Measurements from ENCODE around the gene RYR3.

Gene RYR3

GRCh38 chr15:33639456-33639855, 328.7 kb downstream of the RYR3 start:
- DNase-seq (ENCODE audit: low read depth in 1 of 2, low spot score in 1 of 2): no peak
- no peak for TF ChIP-seq JUND (IDR thresholded peaks at IDR 0.05; ENCODE audit: low read depth)
- in situ Hi-C loops (cut with HindIII; ENCODE audit: low pct_unique_long_range_greater_than_20kb, low sequenced_read_pairs): no loop called here

DNA sequence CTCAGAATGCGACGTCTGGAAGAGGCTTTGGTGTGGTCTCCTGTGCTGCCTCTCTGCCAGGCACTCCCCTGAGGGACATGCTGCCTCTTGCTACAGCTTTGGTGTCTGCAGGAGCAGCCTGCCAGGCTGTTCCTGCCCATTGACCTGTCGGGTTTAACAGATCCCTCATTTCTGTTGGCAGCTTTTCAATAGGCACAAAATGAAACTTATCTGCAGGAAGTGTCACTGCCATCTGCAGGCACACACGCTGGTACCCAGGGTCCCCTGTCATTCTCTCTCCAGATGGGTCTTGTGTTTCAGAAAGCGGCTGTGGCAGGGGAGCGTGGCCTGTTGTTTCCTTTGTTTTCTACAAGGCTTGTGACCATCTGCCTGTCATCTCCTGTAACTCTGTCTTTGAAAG, 329.2 kb downstream of the RYR3 start:
- in situ Hi-C loops (cut with HindIII; ENCODE audit: low pct_unique_long_range_greater_than_20kb, low sequenced_read_pairs): no loop called here
- DNase-seq (ENCODE audit: low read depth in 1 of 2, low spot score in 1 of 2): no peak
- TF ChIP-seq JUND (IDR thresholded peaks at IDR 0.05; ENCODE audit: low read depth): no peak

- no peak for TF ChIP-seq JUND (IDR thresholded peaks at IDR 0.05; ENCODE audit: low read depth)
- no peak for DNase-seq (ENCODE audit: low read depth in 1 of 2, low spot score in 1 of 2)
- in situ Hi-C loops (cut with HindIII; ENCODE audit: low pct_unique_long_range_greater_than_20kb, low sequenced_read_pairs): no loop called here
These were observed 330.3 kb downstream of the RYR3 start for GRCh38 chr15:33641069-33641468.

DNA sequence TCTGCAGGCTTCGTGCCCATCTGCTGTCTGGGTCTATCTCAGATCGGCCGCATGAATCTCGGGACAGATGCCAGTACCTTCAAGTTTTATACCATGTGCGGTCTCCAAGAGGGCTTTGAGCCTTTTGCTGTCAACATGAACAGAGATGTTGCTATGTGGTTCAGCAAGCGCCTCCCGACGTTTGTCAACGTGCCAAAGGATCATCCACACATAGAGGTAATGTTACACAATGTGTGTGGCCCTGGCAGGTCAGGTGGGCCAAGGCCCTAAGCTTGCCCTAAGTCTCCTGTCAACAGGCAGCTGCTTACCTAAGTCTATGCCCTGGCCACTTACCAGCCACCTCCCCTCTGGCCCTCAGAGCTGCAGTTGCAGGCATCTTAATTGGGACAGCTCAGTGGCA, 333.5 kb downstream of the RYR3 start:
- in situ Hi-C loops (cut with HindIII; ENCODE audit: low pct_unique_long_range_greater_than_20kb, low sequenced_read_pairs): no loop called here
- no peak for TF ChIP-seq JUND (IDR thresholded peaks at IDR 0.05; ENCODE audit: low read depth)
- DNase-seq (ENCODE audit: low read depth in 1 of 2, low spot score in 1 of 2): no peak

DNA sequence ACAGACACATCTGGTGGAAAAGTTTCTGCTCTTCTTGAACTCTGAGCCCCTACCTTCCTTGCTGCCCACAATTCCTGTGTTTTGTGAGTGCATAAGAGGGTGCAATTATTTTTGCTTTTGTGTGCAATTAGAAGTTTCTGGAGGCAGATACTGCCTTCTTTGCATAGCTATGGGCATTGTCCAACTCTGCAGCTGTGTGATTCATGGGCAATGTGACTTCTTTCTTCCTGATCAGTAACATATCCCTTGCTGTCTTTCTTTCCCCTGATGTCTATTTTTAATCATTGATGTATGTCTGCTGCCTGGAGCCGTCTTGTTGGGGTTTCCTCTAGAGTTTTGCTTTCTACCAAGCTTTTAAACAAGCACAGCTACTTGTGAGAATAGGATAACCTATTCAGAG, 336.0 kb downstream of the RYR3 start:
- in situ Hi-C loops (cut with HindIII; ENCODE audit: low pct_unique_long_range_greater_than_20kb, low sequenced_read_pairs): no loop called here

GRCh38 chr15:33649217-33649933, 338.6 kb downstream of the RYR3 start:
- no peak for DNase-seq (ENCODE audit: low read depth in 1 of 2, low spot score in 1 of 2)
- in situ Hi-C loops (cut with HindIII; ENCODE audit: low pct_unique_long_range_greater_than_20kb, low sequenced_read_pairs): no loop called here
- no peak for TF ChIP-seq JUND (IDR thresholded peaks at IDR 0.05; ENCODE audit: low read depth)

More for the DNA sequence above, 336.0 kb downstream of the RYR3 start:
- no peak for DNase-seq (ENCODE audit: low read depth in 1 of 2, low spot score in 1 of 2)
- no peak for TF ChIP-seq JUND (IDR thresholded peaks at IDR 0.05; ENCODE audit: low read depth)

DNA sequence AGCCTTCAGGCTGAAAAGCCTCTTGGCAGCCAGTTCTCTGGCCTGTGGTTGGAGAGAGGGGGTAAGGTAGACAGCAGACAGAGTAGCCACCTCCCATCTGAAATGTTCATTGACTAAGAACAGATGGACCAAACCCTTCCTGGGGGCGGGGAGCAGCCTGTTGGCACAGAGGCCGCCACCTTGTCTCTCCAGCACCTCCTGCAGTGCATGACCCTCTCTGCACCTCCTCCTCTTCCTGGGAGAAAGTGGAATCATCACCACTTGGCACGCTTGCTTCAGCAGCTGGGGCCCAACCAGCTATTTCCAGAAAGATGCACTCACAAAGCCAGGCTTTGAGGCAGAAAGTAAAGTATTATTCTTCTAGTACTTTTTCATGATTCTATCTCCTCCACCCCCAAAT, 344.1 kb downstream of the RYR3 start:
- in situ Hi-C loops (cut with HindIII; ENCODE audit: low pct_unique_long_range_greater_than_20kb, low sequenced_read_pairs): no loop called here
- TF ChIP-seq JUND (IDR thresholded peaks at IDR 0.05; ENCODE audit: low read depth): no peak
- DNase-seq (ENCODE audit: low read depth in 1 of 2, low spot score in 1 of 2): no peak

DNA sequence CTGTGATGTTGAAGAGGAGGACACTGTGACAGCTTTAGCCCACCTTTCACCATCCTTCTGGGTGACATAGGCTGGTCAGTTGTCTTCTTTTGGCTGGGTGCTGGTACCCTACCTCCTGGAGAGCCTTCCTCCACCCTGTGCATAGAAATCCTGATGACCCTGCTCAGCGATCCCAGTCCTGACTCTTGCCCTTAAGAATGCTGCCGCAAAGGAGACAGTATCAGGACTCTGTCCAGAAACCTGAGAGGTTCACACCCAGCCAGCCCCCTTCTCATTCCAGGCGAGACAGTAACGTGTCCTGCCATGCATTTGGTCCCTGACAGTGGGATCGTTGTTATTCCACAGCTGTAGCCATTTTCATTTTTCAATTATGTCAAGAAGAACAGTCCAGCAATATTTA, 344.7 kb downstream of the RYR3 start:
- in situ Hi-C loops (cut with HindIII; ENCODE audit: low pct_unique_long_range_greater_than_20kb, low sequenced_read_pairs): no loop called here
- no peak for TF ChIP-seq JUND (IDR thresholded peaks at IDR 0.05; ENCODE audit: low read depth)
- DNase-seq (ENCODE audit: low read depth in 1 of 2, low spot score in 1 of 2): no peak

GRCh38 chr15:33656168-33656567, 345.4 kb downstream of the RYR3 start:
- in situ Hi-C loops (cut with HindIII; ENCODE audit: low pct_unique_long_range_greater_than_20kb, low sequenced_read_pairs): no loop called here
- no peak for TF ChIP-seq JUND (IDR thresholded peaks at IDR 0.05; ENCODE audit: low read depth)
- no peak for DNase-seq (ENCODE audit: low read depth in 1 of 2, low spot score in 1 of 2)

- TF ChIP-seq JUND (IDR thresholded peaks at IDR 0.05; ENCODE audit: low read depth): no peak
- no peak for DNase-seq (ENCODE audit: low read depth in 1 of 2, low spot score in 1 of 2)
- in situ Hi-C loops (cut with HindIII; ENCODE audit: low pct_unique_long_range_greater_than_20kb, low sequenced_read_pairs): no loop called here
These were observed 349.4 kb downstream of the RYR3 start for GRCh38 chr15:33660151-33660550.

- no peak for DNase-seq (ENCODE audit: low read depth in 1 of 2, low spot score in 1 of 2)
- TF ChIP-seq JUND (IDR thresholded peaks at IDR 0.05; ENCODE audit: low read depth): no peak
- in situ Hi-C loops (cut with HindIII; ENCODE audit: low pct_unique_long_range_greater_than_20kb, low sequenced_read_pairs): no loop called here
These were observed 351.2 kb downstream of the RYR3 start for GRCh38 chr15:33662014-33662413.

DNA sequence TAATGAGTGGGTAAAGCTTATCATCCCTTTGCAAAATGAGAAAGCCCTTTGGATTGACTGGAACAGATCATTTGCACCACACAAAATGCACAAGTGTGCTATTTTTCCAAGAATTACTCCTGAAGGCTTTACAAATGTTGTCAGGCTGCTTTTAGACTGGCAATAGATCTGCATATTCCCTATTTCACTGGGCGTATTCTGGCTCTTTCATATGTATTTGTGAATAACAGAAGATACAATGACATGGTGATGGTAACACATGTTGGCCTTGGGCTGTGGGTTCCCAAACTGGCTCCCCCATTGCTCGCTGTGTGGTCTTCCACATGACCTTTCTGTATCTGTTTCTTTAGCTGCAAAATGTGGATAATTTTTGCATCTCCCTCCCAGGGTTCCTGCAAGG, 354.2 kb downstream of the RYR3 start:
- no peak for TF ChIP-seq JUND (IDR thresholded peaks at IDR 0.05; ENCODE audit: low read depth)
- in situ Hi-C loops (cut with HindIII; ENCODE audit: low pct_unique_long_range_greater_than_20kb, low sequenced_read_pairs): no loop called here
- no peak for DNase-seq (ENCODE audit: low read depth in 1 of 2, low spot score in 1 of 2)

DNA sequence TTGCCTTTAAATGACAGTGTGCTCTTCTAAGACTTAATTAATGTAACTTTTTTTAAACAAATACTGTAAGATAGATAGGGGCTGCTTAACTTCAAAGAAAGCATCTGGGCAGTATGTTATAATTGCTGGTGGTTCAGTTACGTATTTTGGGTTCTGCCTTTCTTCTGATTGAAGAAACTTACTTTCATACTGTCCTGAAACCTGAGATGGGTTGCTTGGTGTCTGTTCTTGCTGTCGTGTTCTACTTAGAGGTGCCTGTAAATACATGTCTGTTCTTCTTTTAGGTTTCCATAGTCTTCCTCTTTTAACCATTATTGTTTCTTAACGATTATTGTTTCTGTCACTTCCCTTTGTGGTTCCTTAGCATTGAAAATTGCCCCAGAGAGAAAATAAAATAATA, 359.8 kb downstream of the RYR3 start:
- no peak for DNase-seq (ENCODE audit: low read depth in 1 of 2, low spot score in 1 of 2)
- in situ Hi-C loops (cut with HindIII; ENCODE audit: low pct_unique_long_range_greater_than_20kb, low sequenced_read_pairs): no loop called here
- no peak for TF ChIP-seq JUND (IDR thresholded peaks at IDR 0.05; ENCODE audit: low read depth)

DNA sequence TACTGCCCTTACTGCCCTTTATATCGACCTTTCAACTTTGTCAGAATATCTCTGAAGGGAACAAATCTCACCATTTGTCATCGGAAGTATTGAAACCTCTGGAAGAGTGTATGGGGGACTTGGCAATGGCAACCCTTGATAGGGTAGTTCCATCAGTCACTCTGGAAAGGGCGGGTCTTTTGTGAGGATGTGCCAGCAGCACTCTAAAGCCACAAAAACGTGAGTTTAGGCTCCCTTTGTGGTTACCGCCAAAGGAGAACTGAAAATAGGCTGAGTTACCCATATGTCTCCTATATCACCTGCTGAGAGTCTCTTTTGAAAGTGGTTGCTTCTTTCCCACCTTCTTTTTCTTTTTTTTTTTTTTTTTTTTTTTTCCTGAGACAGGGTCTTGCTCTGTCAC, 360.7 kb downstream of the RYR3 start:
- DNase-seq (ENCODE audit: low read depth in 1 of 2, low spot score in 1 of 2): no peak
- no peak for TF ChIP-seq JUND (IDR thresholded peaks at IDR 0.05; ENCODE audit: low read depth)
- in situ Hi-C loops (cut with HindIII; ENCODE audit: low pct_unique_long_range_greater_than_20kb, low sequenced_read_pairs): no loop called here
